ENCODE measurements around the gene MAGOHB.
"Not testable (repeated sequence)": the region's sequence is repeated elsewhere in the genome, so short reads cannot be mapped to it uniquely, and the experiment has no call there.

The MAGOHB gene

GRCh38 chr12:10613349-10614055 is at the start of gene MAGOHB:
Gene MAGOHB, minus strand, starts transcription at chr12:10613609. Its CDS starts 77 bp downstream, at chr12:10613532.
- peak; percentile 94 to 95 for DNase-seq

- DNase-seq, result no peak
Measured at GRCh38 chr12:10661338-10661737, 47.9 kb upstream of the MAGOHB start.

- no peak for DNase-seq
Measured at GRCh38 chr12:10654003-10654402, 40.6 kb upstream of the MAGOHB start.

GRCh38 chr12:10652192-10652591 is 38.8 kb upstream of the MAGOHB start:
- no peak for DNase-seq

GRCh38 chr12:10646576-10646975 is 33.2 kb upstream of the MAGOHB start:
- not testable (repeated sequence) for DNase-seq

GRCh38 chr12:10645910-10646309 is 32.5 kb upstream of the MAGOHB start:
- DNase-seq, result no peak

GRCh38 chr12:10641735-10642500 is 28.5 kb upstream of the MAGOHB start:
- peak in 1 of 2 experiments; percentile 67 for DNase-seq

DNA sequence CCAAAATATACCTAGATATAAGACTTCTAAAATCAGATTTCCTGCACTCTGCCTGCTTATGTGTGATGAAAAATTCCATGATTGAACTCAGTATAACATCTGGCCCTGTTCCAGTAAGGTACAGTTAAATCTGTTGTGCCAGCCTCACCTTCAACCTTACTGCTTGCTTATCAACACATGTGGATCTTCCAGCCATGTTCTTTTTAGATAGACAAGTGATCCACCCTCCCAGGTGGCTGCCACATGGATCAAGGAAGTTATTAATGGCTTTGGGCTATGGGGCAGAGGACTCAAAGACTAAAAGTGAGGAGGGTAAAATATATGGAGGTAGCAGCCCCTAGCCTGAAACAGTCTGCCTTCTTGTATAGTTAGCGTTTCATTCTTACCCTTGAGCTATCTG is 25.3 kb upstream of the MAGOHB start:
- DNase-seq, result no peak

DNA sequence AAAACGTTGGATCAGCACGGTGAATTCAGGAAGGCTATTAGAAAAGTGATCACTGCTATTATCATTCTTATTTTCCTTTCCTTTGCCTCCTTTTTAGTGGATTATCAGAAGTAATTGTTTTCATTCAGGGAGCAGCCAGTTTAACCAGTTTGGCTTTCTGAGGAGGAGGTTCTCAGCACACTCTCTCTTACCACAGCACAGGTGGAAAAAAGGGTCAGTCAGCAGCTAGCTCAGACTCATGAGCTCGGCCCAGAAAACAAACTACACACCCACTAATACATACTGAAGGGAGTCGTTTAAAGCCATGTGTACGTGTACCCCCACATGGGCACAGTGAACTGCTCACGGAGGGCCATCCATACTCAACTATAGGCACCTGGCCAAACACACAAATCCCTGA is 23.2 kb upstream of the MAGOHB start:
- no peak for DNase-seq

GRCh38 chr12:10636124-10636523 is 22.7 kb upstream of the MAGOHB start:
- no peak for DNase-seq

- DNase-seq, result no peak
Measured at GRCh38 chr12:10635306-10635705, 21.9 kb upstream of the MAGOHB start.

DNA sequence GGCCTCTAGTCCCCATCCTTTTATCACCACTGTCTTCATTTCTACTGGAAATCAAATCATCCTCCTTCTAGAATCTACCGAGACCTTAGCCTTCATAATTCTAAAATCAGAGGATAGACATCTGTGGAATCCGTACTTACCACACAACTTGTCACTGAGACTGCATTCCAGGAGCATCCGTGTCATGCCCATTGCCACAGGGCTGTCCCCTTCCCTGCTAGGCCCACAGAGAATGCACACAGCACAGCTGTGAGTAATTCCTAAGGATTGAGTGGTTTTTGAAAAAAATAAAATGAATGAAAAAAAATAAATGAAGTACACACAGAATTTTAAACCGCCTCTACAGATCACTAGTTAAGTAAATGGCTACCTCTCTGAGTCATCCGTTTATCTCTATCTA is 21.0 kb upstream of the MAGOHB start:
- DNase-seq, result peak; percentile 71 to 77

GRCh38 chr12:10633541-10633940 is 20.1 kb upstream of the MAGOHB start:
- DNase-seq, result no peak

DNA sequence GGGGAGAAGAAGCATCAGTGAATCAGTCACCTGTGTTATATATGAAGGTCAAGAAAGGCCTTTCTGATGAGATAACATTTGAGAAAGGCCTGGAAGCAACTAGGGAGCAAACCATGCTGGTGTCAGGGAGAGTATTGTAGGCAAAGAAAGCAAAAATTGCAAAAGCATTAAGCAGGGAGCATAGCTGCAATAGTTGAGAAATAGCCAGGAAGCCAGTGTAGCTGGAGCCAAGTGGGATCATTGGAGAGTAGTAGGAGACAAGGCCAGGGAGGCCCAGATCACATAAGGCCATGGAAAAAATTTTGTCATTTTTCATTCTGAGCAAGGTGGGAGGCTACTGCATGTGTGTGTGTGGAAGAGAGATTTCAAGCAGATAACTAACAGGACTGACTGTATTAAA is 18.8 kb upstream of the MAGOHB start:
- DNase-seq, result no peak

DNA sequence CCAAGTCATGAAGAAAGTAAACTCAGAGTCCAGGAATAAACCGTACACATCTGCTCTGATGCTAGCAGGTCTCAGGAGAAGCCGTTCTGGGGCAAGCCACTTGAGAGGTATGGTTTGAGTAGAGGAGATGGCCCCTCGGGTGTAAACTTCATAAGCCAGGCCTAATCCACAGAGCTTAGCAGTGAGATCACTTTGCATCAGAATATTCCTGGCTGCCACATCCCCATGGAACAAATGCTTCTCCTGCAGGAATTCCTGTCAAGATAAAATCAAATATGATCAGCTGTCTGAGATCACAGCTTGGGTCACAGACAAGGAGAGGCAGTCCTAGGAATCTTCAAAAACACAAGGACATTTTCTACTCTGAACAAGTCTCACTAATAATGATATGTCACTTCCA is 11.2 kb upstream of the MAGOHB start:
- DNase-seq, result no peak

DNA sequence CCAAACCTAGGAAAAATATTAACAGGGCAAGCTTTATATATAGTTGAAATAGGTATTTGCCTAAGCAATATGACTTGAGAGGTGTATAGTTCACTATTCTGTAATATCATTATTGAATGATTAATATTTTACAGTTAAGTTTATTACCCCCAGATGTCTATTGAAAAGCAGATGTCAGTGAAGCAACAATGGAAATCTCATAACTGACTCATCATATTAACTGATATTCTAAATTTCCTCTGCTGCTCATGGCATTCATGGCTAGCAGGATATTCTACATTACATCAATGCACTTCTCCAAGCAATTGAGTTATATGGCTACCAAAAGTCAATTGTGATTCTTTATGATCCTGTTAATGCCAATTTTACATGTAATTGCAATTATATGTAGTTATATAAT is 9.7 kb upstream of the MAGOHB start:
- no peak for DNase-seq

DNA sequence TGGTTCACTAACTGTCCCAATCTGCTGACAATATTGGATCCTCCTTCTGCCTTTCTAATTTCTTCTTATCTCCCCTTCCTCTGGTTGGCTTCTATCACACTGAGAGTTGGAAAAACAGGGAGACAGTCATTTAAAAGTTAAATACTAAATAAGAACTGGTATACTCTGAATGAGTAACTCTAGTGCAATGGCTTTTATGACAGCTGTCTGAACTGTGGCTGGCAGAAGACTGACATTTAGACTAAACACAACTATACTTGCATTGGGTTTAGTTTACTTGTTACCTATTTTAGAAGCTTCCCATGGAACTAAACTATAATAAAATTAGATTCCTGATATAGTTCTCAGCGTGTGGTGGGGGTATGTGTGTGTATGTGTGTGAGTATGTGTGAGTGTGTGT is 7.9 kb upstream of the MAGOHB start:
- no peak for DNase-seq

DNA sequence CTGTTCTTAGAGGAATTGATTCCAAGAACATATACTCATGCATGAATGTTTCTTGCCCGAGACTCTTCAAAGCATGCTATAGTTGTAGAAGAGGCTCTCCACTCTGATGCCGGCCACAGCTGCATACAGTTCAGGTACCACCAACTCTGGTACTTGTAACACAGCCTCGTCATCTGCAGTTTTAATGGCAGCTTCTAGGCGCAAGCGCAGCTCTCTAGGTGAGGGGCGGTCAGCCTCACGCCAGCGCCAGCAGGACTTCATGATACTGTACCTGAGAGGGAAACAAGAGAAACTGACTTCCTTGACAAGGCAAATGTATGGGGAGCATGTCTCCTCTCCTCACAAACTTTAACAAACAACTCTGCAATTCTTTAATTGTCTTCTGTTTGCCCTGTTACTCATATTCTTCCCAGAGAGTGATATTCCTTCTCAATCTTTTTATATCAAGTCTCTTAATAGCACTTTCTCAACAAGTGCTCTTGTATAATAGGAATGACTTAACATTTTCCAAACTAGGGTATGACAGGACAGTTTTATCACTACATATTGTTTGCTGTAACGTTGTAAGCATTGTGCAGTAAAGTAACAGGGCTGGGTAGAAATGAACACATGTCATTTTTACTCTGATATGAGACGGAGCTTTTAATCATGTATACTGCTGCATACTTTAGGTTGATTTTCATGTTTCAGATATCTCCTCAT is 6.8 kb upstream of the MAGOHB start:
- no peak for DNase-seq

- DNase-seq, result peak; percentile 44 to 73
Measured at GRCh38 chr12:10618338-10618987, 5.1 kb upstream of the MAGOHB start.

GRCh38 chr12:10617863-10618262 is 4.5 kb upstream of the MAGOHB start:
- no peak for DNase-seq

DNA sequence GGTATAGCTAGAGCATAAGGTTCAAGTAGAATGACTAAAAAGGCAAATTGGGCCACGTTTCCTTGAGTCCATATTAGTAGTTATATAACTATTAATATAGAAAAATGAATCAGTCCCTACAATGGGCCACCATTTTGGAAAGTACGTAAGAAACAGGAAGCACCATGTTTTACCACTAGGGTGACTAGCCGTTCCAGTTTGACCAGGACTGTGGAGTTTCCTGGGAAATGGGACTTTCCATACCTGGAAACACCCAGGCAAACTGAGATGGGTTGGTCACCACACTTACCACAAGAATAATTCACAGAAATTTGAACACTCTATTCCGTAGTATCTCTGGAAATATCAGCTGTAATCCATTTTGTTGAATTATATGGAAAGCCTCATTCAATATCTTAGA is 2.1 kb upstream of the MAGOHB start:
- DNase-seq, result no peak

GRCh38 chr12:10614056-10614370 is 604 bp upstream of the MAGOHB start:
- no peak for DNase-seq

DNA sequence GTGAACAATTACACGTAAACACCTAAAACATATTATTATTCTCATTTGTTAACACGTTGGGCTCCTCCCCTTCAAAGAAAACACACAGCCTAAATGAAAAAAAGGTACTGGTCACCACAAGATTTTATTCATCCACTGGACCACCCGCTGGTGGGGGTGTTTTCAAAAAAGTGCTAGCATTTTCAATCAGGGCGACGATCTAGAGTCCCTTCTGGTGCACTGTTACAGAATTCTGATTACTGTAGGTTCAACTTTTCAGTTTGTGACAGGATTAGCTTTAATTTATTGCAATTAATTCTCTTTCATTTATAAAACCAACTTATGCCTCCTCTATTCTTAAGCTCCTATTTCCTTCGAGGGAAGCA is 443 bp downstream of the MAGOHB start:
- DNase-seq, result peak in 1 of 2 experiments; percentile 73

DNA sequence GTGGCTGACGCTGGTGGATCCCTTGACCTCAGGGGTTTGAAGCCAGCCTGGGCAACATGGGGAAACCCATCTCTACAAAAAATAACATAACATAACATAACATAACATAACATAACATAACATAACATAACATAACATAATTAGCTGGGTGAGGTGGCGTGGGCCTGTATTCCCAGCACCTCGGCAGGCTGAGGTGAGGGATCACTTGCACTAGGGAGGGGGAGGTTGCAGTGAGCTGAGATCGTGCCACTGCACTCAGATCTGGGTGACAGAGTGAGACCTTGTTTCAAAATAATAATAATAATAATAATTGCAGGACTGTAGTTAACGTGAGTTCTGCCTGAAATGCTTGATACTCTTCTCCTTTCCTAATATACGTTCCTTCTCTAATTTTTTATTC is 1.3 kb downstream of the MAGOHB start:
- DNase-seq, result no peak
